GM18858 (cell line): ENCODE measurements around the gene NUP210.

Source experiments
- ATAC-seq: cut with Tn5 transposase; IDR thresholded peaks from one replicate; pipeline ENCODE4 v1.9.1; 2021; ENCODE audit not compliant: unreplicated experiment

Gene NUP210

GRCh38 chr3:13296662-13297061, 123.5 kb downstream of the NUP210 start:
- ATAC-seq, result no peak

DNA sequence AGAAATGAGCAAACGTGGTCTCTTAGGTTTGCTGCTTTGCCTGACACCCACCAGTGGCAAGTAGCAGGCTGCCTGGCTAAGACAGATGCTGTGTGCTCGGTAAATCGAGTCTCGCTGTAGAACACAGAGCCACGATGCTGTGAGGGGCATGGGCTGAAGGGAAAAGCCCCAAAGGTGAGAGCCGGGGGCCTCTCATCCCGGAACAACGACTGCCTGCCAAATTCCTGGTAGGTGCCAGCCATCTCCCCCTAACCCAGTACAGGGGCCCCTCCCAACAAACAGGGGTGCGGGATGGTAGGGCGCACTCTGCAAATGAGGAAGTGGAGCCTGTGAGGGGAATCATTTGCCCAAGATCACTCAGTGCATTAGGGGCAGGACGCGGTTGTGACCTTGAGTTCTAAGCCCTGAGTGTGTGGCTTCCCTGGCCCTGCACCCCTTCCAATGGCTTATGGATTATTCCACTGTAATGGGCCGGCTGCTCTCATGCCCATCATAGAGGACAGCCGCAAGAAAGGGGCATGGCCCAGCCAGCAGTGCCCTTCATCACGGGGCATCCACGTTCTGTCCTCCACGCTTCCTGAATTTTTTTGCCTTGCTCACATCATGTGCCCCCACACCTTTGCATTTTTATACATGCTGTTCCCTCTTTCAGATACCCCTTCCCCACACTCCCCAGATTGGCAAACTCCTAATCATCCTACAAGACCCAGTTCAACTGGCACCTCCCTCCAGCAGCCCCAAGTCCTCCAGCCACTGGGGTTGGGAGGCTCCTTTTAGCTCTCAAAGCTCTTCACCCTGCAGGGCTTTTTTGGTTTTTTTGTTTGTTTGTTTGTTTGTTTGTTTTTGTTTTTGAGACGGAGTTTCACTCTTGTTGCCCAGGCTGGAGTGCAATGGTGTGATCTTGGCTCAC, 125.4 kb downstream of the NUP210 start:
- no peak for ATAC-seq

GRCh38 chr3:13292375-13292774, 127.7 kb downstream of the NUP210 start:
- ATAC-seq, result no peak

DNA sequence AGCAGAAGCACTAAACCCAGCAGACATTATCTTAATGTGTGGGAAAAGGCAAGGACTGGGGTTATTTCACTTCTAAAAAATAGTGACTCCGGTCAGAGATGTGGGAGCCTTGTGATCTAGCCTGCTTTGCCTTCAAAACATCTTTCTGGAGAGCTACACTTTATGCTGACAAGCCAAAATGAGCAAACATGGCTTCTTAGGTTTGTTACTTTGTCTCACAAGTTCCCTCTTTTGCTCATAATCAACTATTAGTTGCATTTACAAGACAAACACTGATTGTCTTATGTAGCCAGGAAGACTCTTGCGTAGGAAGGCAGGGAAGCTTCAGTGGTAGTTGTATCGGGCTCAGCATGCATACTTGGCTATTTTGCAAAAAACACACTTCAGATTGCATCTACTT, 129.2 kb downstream of the NUP210 start:
- no peak for ATAC-seq

DNA sequence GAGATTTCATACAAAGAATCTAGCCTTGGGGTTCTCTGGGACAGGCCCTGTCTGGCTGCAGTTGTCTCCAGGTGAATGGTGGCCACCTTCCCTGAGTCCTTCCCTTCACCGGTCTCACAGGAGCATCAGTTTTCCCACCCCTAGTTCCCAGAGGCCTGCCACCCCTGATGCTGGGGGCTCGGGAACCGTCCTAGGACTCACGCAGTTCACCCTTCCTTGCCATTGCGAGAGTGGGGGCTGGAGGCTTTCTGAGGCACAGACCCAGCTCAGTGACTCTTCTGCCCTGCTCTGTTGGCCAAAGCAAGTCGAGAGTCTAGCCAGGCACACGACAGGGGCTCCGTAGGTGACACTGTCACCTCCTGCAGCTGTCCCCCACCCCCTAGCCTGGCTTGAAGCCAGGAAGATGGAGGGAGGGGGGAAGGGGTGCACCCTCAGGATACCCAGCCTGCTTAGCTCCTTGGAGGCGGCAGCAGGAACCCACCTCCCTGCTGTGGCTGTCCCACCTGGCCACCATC, 130.3 kb downstream of the NUP210 start:
- no peak for ATAC-seq

DNA sequence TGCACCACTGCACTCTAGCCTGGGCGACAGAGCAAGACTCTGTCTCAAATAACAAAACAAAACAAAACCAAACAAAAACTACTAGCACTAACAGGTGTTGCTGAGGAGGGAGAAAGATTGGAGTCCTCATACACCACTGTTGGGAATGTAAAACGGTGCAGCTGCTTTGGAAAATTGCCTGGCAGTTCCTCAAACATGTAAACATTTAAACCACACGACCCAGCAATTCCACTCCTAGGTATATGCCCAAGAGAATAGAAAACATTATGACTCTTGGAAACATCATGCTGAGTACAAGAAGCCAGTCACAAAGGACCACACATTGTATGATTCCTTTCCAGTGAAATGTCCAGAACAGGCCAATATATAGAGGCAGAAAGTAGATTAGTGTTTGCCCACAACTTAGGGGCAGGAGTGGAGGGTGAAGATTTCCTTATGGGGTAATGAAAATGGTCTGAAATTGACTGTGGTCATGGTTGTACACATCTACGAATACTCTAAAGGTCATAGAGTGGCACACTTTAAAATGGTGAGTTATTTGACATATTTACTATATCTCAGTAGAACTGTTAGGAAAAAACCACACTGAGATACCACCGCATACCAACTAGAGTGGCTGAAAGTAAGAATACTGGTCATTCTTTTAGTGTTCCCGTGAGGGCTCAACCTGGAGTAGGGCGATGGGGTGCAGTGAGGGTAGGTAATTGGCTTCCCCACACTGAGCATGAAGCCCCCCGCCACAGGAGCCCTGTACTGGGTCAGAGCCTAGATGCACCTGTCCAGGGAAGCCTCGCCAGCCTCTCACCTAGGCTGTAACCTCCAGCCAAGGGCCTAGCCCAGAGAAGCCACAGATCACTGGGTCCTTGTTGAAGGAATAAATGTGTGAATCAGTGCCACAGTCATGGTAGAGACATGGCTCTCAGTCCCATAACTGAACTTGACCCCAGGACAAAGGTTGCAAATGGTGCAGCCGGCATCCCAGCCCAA, 131.1 kb downstream of the NUP210 start:
- ATAC-seq, result no peak

DNA sequence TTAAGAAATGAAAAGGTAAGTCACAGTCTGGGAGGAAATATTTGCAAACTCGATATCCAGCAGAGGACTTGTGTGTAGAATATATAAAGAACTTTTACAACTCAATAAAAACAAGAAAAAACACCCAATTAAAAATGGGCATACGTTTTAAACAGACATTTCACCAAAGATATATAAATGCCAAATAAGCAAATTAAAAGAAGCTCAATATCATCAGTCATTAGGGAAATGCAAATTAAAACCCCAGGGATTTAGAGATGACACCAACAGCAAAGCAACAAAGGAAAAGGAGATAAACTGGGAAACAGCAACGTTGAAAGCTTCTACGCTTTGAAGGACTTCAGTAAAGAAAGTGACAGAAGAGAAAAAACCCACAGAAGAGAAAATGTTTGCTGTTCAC, 132.3 kb downstream of the NUP210 start:
- ATAC-seq, result no peak

DNA sequence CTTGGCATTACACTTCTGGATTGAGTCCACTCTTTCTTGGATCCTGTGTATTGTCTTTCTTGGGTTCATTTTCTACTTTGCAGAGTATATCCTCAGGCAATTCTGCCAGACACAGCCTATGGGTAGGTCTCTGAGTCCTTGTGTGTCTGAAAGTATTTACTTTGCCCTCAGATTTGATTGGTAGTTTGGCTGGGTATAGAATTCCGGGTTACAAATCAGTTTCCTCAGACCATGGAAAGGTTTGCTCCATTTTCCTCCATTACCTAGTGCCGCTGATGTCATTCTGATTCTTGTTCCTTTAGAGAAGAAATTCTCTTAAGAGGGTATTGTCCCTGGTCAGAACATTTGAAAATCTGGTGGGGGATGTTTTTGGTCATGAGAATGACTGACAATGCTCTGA, 133.2 kb downstream of the NUP210 start:
- ATAC-seq, result no peak

- no peak for ATAC-seq
These were observed 135.0 kb downstream of the NUP210 start for GRCh38 chr3:13285007-13285567.

GRCh38 chr3:13283877-13284264, 136.3 kb downstream of the NUP210 start:
- no peak for ATAC-seq

DNA sequence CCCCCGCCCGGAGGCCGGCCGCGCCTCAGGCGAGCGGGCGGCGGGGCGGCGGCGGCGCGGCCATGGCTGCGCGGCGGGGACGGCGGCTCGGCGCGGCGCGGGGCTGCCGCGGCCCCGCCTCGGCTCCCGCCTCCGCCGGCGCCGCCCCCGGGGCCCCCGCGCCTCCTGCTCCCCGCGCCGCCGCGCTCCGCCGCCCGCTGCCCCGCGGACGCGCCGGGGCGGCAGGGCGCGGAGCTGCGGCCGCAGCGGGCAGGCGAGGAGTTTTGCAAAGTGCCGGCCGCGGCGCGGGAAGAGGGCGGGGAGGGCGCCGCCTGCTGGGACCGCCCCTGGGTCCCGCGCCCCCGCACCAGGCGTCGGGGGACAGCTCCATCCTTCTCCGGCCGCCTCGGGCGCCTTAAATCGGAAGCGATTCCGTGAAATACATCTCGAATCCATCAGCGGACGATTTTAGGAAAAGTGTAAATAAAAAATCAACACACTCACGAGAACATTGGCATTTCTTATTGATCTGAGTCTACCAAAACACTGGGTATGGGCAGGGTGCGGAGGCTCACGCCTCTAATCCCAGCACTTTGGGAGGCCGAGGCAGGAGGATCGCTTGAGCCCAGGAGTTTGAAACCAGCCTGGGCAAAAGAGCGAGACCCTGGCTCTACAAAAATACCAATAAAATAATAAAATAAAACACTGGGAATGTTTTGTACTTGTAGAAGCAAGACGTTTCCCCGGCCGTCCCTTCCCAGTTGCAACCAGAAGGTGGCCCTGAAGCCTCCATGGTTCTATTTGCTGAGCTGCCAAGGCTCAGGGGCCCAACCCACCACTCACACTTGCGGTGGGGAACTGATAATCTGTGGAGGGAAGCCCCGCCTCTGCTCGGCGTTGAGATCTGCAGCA, 136.9 kb downstream of the NUP210 start:
- no peak for ATAC-seq

- no peak for ATAC-seq
These were observed 137.7 kb downstream of the NUP210 start for GRCh38 chr3:13282358-13282985.

DNA sequence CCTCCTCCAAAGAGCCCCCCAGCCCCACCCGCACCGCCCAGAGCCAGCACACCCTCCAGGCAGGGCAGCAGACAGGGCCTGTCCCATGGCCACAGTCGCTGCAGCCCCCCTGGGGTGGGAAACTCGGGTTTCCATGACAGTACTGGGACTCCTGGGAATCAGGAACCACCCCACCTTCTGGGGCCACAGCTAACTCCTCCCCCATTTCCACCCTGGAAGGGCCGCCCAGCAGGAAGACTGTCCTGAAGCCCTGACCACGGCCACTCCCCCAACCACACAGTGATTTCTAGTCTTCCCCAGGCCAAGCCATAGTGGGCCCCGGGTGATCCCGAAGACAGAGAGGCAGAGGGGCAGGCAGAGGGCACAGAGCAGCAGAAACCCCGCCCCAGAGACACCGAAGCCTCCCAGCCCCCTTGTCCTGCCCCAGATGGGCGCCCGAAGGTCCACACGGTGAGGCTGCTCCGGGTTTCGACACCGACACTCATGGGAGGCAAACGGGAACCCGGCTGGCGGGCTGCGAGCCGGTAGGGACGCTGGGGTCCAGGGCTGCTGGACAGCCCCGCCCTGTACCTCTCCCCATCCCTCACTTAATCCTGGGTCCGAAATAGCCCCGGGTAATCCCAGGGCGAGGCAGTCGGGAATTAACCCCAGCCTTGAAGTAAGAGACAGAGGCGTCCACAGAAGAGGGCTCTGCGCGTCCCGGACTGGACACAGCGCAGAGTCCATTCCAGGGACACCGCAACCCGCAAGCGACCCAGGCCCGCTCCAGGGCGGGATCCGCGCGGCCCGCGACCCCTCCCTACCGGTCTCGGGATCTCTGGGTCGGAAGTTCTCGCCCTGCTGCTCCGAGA, 138.4 kb downstream of the NUP210 start:
- no peak for ATAC-seq

- ATAC-seq, result no peak
These were observed 139.2 kb downstream of the NUP210 start for GRCh38 chr3:13280811-13281506.

GRCh38 chr3:13280122-13280790, 139.9 kb downstream of the NUP210 start:
- no peak for ATAC-seq

DNA sequence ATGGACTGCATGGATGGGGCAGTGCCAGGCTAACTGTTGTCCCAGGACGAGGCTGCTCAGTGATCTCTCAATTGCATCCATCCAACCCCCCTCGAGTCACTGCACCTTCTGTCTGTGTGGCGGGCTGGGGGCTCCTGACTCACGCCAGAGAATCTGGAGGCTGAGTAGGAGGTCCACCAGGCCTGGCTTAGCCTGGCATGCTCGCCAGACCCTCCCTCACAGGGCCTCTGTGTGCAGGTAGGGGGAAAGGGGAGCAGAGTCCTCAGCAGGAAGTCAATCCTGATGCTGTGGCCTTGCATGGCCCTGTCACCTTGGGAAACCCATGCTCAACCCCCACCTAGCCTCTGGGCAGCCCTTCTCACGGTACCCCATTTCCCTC, 140.6 kb downstream of the NUP210 start:
- no peak for ATAC-seq

DNA sequence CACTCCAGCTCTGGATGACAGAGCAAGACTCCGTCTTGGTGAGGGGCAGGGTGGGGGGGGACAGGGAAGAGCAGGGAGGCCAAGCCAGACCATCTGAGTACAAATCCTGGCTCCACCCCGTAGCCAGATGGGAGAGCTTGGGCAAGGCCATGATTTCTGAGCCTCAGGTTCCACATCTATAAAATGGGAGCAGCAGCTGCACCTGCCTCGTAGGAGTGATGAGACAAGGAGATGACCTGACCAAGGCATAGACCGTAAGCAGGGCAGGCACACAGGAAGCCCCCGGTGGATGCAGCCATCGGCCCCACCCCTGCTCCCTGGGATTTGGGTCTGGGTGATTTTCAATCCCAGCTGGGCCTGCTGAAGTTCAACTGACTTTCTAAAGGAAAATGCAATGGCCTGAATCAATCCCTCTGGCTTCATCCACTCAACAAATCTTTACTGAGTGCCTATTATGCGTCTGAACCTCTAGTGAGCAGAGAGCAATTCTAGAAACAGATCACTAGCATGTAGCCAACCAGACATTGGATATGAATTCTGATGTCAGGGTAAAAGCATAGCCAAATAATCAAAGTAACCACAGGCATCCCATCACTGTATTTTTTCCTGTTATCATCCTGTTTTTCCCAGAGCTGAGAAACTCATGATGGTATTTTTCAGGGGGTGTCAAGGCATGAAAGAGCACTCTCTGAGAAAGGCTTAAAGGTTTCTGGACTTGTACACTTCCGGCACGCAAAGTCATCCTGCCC, 141.2 kb downstream of the NUP210 start:
- no peak for ATAC-seq
